Suppressor macrophage treated with lipopolysaccharide for 1 hour (primary cell): Measurements from ENCODE around the gene FARP1.
A peak's percentile ranks its signal among the peaks of the same experiment; 100 is the strongest.
"Not testable (repeated sequence)": the region's sequence is repeated elsewhere in the genome, so short reads cannot be mapped to it uniquely, and the experiment has no call there.

ENCODE experiments used
- DNase-seq, 3 donors: peaks; one replicate each; pipeline ENCODE4 v3.0.0-alpha.2; 2020 to 2022

Gene FARP1

DNA sequence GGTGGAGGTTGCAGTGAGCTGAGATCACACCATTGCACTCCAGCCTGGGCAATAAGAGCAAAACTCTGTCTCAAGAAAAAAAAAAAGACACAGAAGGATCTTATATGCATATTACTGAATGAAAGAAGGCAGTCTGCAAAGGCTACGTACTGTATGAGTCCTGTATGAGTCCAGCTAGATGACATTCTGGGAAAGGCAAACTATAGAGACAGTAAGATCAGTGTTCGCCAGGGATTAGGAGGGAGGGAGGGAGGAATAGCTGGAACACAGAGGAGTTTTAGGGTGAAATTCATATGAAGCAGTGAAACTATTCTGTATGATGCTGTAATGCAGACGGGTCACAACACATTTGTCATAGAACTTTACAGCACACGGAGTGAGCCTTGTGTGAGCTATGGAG is 200.1 kb downstream of the FARP1 start:
- DNase-seq = no peak

DNA sequence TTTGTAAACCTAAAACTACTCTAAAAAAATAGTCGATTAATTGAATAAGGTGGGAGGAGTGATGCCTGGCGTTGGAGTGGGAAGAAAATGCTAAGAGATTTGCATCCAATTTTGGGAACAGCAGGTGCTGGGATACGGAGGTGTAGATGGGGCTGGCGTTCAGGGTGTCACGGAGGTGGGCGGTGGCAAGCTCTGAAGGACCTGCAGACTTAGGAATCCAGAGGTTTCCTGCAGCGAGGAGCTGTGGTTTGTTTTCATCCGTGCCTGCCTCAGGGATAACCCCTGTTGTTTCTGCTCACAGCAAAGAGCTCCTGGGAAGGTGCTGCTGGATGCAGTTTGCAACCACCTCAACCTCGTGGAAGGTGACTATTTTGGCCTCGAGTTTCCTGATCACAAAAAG is 200.6 kb downstream of the FARP1 start:
- no peak for DNase-seq

DNA sequence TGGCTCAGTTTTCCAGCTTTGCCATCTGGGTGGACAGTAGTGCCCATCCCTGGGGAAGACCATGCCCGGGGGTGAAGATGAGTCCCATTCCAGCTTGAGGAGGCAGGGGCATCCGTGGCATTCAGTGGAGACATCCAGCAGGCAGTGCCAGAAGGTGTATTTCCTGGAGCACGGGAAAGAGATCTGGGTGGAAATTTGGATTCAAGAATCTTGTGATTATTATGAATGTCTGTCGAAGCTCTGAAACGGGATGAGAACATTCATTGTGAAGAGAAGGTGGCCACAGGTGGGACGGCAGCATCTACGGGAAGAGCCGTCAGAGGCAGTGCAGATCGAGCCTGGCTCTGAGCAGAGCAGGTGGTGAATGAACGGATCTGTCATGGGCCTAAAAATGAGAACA is 201.5 kb downstream of the FARP1 start:
- no peak for DNase-seq

DNA sequence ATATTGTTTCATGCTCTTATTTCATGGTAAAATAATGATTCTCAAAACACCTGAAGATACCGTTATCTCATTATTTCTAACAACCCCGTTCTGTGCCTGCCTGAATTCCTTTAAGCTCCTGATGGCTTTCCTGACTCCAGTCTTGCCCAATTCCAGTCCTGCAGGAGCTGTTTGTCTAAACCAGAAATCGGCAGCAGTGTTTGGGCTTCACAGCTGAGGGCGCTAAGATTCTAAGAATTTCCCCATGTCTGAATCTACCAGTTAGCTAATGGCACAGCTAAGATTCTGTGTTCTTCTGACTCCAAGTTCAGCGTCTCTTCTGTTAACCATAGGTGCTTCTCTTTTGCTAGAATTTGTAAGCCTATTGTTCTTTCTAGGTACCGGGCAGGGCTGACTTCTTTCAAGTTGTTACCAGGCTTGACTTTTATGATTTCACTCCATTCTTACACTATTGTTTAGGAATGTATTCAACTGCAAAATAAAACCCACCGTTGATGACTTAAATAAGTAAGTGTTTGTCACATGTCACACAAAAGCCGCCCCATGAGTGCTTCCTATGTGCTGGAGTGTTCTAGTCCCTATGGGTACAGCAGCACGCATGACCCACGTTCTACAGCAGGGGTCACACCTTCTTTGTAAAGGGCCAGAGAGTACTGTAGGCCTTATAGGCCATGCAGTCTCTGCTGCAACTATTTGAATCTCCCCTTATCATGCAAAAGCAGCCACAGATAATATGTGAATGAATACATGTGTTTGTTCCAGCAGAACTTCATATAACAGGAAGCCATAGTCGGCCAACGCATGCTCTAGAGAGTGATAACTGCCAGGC is 202.4 kb downstream of the FARP1 start:
- peak in 2 of 3 donors; percentile 3 to 5 for DNase-seq

DNA sequence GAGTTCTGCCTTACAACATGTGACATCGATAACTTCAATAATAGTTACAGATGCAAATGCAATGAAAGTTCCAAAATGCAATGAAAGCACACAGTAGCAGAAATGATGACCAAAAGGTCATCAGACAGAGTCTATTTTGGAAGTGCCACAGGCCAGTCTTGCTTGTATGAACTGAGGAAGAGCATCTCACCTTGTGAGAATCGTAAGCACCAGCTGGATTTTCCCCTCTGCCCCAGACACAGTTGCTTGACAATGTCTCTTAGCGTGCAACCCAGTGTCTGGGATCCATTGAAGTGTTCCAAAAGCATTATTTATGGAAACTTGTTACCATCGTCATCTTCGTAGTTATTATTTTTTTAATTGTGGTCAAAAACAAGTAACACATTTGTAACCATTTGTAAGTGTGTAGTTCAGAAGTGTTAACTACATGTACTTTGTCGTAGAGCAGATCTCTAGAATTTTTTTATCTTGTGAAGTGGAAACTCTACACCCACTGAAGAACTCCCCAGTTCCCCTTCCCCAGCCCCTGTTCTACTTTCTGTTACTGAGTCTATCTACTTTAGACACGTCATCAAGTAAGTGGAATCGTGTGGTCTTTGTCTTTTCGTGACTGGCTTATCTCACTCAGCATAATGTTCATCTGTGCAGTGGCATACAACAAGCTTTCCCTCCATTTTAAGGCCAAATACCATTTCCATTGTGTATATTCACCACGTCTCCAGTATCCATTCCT is 204.2 kb downstream of the FARP1 start:
- no peak for DNase-seq

DNA sequence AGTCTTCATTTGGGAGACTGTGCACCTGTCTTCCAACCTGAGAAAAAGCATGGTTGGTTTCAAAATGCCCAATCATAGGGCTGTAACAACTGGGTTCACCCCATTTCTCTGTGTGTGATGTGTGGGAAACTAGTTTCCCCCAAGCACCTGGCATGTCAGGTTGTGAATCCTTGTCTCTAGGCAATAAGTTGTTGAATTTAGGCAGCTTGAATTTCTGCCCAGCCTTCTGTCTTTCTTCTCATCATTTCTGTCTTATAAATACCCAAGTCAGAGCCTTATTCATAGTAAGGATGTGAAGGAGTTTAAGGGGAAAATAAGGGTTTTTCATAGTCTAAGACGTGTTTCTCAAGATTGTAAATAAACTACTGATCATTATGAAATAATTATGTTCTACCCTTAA is 204.9 kb downstream of the FARP1 start:
- no peak for DNase-seq

DNA sequence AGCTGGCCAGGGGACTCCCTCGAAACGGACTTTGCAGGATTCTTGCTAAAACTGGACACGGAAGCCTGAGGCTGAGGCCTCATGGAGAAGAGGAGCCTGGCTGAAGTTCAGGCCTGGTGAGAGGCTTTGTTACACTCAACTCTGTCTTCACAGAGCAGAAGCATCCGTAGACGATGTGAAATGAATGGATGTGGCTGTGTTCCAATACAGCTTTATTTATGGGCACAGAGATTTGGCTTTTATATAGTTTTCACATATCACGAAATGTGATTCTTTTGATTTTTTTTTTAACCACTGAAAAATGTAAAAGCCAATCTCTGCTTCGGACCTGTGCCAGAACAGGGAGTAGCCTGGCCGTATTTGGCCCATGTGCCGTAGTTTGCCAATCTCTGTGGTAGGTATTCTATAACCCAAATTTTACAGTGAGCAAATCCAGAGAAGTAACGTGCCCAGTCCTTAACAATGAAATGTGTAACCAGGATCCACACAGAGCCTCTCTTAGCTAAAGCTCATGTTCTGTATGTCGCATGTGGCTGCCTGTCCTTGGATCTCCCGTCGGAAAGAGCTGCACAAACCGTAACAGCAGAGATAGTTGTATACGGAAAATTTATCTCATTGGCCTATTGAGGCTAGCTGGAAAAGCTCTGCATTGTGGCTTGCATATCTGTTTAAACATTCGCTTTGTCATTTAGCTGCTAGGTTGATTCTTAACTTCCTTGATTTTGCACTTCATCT is 205.7 kb downstream of the FARP1 start:
- DNase-seq = no peak

DNA sequence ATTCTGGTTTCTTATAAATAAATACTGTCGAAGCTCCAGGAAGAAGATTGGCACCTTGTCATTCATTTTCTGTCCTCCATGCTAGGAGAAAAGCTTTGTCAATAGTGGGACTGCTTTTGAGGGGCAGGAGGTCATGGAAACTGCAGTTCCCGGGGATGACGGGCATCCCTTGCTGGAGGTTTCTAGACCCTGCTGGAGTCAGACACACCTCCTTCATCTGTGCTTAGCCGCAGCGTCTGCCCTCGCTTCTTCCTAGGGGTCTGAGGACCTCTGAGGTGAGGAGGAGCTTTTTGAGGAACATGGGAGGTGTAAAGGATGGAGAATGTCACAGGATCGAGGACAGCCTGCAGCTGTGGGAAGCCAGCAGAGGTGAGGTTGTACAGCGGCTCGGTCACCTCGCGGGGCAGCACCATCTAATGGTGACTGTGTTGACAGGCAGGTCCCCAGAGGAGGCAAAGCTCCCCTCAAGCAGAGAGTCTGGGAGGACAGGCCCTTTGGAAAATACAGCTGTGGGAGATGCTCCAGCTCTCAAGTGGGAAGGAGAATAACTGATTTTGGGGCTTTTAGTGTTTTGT is 206.9 kb downstream of the FARP1 start:
- DNase-seq = no peak

DNA sequence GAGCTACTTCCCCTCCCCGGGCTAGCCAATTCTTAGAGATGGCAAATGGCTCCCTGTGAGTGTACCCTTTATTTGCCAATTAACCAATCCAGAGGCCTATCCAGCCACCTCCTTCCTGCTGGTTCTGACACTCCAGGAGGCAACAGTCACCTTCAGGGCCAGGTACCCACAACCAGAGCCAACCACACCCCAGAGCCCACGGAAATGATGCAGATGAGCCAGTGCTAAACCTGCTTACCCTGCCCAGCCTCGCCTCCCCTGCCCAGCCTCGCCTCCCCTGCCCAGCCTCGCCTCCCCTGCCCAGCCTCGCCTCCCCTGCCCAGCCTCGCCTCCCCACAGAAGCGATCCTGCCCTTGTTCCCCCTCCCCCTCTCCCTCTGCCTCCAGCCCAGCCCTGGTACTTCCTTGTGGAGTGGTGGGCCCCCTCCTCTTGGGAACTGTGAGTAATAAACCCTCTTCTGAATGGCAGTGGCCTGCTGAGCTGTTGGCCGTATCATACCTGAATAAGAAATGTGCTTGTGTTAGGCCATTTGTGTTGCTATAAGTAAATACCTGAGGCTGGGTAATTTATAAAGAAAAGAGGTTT is 207.9 kb downstream of the FARP1 start:
- no peak for DNase-seq

DNA sequence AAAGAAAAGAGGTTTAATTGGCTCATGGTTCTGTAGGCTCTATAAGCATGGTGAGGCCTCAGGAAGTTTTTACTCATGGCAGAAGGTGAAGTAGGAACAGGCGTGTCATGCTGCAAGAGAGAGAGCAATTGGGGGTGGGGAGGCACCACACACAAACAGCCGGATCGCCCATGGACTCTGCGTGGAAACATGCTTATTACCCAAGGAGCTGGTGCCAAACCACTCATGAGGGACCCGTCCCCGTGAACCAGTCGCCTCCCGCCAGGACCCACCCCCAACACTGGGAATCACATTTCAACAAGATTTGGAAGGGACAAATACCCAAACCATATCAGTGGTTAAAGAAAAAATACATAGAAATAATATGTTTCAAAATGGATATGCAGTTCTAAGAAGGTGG is 208.7 kb downstream of the FARP1 start:
- no peak for DNase-seq

DNA sequence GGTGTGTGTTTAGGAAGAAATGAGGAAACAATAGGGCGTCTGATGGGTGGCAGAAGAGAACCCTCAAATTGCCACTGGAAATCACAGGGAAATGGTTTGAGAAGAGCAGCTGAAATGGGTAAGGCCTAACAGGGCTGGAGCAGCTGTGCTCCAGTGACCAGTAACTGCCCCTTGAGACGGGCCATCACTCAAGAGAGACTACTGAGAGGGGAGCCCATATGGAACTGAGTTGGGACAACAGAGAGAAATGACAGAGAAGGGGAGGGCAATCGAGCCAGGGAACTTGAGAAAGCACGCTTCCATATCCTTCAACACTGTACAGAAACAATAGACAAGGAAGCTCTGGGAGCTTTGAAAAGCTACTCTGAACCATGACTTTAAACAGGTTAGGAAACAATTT is 209.3 kb downstream of the FARP1 start:
- DNase-seq = no peak

DNA sequence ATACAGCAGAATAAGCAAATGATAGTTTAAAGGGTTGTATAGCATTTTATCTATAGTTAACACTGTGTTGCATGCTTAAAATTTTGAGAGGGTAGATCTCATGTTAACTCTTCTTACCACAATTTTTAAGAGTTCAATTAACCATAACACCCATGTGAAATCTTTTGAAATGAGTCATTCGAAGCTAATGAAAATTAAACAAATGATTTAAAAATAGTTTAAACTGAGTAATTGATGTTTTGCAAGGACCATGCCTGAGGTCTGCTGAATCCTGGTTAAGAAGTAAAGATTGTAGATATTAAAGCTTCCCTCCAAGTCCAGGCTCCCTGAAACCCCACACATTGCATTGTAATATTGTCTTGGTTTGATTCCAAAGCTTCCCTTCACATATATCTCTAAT is 210.9 kb downstream of the FARP1 start:
- DNase-seq = no peak

DNA sequence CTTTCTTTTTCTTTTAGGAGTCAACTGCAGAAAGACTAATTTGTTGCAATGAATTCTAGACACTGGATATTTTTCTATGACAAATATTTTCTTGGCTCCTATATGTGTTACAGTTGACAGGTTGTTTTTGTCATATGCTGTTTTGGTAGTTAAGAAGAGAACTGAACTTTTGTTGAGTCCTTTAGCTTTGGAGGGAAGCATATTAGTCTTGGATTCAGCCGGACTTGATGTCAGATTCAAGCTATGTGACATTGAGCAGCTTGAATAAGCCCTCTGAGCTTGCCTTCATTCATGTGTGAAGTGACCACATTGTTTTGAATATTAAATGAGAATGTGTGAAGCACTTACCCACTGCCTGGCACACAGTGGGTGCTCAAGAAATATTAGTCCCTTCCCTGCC is 216.0 kb downstream of the FARP1 start:
- DNase-seq = no peak

DNA sequence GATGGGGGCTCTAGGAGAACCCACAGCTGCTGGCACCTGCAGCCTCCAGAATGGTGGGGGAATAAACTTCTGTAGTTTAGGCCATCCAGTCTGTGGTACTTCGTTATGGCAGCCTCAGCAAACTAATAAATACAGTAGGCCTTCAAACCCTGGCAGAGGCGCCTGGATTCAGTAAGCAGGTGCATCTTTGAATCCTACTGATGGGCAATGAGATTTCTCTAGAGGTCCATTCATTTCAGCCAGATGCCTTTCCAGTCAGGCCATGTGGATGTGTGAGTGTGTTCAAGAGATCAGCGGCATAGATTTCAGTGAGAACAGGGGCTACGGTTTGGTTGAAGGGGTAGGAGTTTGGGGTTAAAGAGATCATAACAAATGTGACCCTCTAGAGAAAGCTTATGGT is 217.7 kb downstream of the FARP1 start:
- DNase-seq = no peak

DNA sequence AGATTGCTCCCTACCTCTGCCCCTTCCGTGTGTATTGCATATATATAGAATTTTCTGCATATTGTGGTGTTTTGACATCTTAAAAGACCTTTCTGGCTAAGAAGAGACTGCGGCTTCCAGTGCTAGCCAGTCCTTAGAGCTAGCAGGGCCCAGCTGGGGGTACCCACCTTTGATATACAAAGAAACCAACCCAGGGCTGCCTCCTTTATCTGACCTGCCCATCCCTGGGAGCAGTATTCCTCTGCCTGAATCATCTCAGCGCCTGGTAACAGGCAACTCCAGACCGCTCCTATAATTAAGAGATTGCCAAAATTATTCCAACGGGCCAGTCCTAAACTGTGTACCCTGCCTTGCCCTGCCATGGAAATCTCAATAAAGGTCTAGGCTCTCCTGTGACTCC is 220.4 kb downstream of the FARP1 start:
- no peak for DNase-seq

DNA sequence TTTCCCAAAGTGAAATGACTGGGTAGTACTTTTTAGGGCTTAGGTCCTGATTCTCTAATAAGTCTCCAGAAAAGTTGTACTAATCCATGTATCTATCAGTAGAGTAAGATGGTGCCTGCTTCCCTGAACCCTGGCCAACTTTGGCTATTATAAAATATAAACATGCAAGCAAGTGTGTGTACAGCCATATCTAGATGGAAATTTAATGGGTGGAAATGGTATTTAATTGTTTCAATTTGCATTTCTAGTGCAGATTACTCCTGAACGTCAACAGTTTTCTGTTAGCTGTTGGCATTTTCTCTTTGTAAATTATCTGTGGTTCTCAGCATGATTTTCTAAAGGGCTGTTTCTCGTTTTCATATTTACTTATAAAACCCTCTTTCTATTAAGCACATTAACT is 221.3 kb downstream of the FARP1 start:
- DNase-seq = no peak

DNA sequence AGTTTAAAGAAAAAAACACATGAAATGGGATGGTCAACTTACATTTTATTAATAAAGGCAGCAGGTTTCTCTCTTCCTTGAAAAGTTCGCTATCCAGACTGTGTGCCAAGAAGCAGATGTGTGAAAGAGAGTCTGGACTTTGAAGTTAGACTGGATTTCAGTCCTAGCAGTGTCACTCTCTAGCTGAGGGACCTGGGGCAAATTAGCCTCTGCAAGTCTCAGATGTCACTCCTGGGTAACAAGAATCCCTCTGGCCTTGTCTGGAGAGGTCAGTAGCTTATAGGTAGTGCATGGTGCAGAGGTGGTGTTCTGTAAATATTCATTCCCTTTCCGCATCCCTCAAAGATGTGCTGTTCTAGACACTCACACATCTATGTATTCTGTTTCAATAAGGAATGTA is 221.8 kb downstream of the FARP1 start:
- DNase-seq = no peak

DNA sequence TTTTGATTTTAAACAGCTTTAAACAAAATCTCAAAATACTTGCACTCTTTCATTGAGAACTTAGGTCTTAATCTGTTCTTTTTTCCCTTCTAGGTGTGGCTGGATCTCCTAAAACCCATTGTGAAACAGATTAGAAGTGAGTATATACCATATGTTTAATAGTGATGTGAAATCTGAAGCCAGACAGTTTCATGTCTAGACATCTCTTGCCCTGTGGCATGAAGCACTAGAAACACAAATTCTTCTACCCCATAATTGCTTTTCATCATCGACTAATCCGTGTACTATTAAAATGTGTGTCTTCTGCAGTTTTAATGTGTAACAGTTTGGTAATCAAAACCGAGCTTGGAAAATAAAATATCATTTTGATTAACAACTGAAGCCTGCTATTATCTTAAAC is 222.4 kb downstream of the FARP1 start:
- DNase-seq = no peak

DNA sequence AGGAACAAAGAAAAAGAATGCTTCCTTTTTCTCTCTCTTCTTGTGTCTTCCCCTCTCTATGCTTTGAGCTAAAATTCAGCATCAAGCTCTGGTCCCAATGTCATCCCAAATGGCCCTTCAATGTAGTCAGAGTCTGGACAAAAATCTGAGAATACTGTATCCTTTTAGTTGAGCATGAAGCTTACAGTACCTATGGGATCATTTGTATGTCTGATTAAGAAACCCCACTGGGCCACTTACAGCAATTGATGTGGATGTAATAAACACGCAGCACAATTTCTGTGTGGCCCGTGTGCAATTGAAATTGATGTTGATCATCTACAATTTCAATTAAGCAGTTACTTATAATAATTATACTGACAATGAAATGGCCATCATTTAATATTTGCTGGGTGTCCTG is 223.1 kb downstream of the FARP1 start:
- DNase-seq = no peak

DNA sequence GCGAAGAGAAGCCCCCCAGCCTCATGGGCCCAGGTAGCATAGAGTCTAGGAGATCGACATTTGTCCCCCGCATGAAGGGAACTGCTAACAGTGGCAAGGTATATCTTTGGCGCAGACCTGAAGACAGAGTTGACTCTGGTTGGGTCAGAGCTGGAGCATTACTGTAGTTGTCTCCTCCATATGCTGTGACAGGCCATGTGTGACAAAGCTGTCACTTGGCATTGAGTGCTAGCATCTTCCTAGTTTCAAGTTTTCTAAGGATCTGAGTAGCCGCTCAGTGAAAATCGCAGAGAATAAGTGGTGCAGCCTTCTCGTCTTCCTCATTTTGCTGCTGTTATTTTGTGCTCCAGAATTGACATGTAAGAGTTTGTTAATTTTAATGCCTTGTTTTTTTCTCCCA is 223.5 kb downstream of the FARP1 start:
- no peak for DNase-seq

DNA sequence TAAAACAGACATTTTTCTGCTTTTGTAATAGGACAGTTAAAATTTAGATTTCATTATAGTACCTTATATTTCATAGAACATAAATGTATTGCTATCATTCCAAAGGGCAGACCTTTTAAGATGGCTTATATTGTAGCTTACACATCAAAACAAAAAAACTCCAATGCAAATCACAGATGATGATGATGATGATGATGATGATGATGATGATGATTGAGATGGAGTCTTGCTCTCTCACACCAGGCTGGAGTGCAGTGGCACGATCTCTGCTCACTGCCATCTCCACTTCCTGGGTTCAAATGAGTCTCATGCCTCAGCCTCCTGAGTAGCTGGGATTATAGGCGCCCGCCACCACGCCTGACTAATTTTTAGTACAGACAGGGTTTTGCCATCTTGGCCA is 224.1 kb downstream of the FARP1 start:
- DNase-seq = no peak

DNA sequence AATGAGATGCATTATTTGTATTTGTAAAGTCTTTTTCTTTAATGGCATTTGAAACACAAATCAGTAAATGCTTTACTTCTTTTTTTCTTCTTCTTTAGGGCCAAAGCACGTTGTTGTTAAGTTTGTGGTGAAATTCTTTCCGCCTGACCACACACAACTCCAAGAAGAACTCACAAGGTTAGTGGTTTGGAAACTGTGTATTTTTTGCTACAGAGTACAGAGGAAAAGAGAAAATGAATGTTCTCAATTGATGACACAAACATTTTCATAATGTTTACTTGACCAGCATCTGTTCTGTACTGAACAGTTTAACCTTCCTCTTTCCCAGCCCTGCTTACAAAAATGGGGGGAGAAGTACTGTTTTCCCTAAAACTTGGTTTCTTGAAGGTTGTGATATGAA is 225.1 kb downstream of the FARP1 start:
- DNase-seq = no peak

DNA sequence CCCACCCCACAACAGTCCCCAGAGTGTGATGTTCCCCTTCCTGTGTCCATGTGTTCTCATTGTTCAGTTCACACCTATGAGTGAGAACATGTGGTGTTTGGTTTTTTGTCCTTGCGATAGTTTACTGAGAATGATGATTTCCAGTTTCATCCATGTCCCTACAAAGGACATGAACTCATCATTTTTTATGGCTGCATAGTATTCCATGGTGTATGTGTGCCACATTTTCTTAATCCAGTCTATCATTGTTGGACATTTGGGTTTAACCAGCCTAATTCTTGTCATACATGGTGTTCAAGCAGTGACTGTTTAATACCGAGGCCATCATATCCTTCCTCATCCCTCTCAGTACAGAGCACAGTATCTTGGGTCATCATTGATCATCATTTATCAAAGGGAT is 226.6 kb downstream of the FARP1 start:
- not testable (repeated sequence) for DNase-seq
